Left ventricle myocardium inferior (tissue), 1 donor: ENCODE measurements around the gene NUCKS1. TPM values are rescaled to one million over a fixed set of nuclear protein-coding genes. Genes with fewer than 3 reads are reported as not detected.
A peak's percentile ranks its signal among the peaks of the same experiment; 100 is the strongest.

Experiments
- DNase-seq: peaks from one replicate; pipeline ENCODE4 v3.0.0-alpha.2; 2020
- H3K27ac ChIP-seq: fragments of 200-600 bp; replicated peaks from 2 replicates; pipeline ENCODE4 v1.8.0; 2021
- H3K27me3 ChIP-seq: fragments of 200-600 bp; 2 replicates; pipeline ENCODE4 v1.8.0; 2021; ENCODE audit warnings: low read depth
- H3K36me3 ChIP-seq: fragments of 200-600 bp; 2 replicates; pipeline ENCODE4 v1.8.0; 2021
- H3K4me1 ChIP-seq: fragments of 200-600 bp; 2 replicates; pipeline ENCODE4 v1.8.0; 2021
- H3K4me3 ChIP-seq: fragments of 200-600 bp; 2 replicates; pipeline ENCODE4 v1.8.0; 2021; ENCODE audit warnings: mild to moderate bottlenecking, moderate library complexity
- H3K9me3 ChIP-seq: fragments of 200-600 bp; replicated peaks from 2 replicates; pipeline ENCODE4 v1.8.0; 2021
- intact Hi-C: fragments of 100-400 bp; cut with micrococcal nuclease; formaldehyde crosslinking; loops from one replicate; pipeline ENCODE4 v1.11.0; 2022
- long read RNA-seq: library from polyadenylated mRNA; unstranded; transcript quantifications from one replicate; pipeline ENCODE4 v2.0.0, GENCODE V29; 2021
- total RNA-seq: library from RNA; stranded (reverse); fragmentation: NEBNext Ultra II Directional; extraction: Animal tissue kit (Norgen Biotek cat#: 25700); gene quantifications from one replicate; pipeline ENCODE4 v1.2.1, GENCODE V29; 2021
- TF ChIP-seq, protein P1 (sequence below): fragments of 200-600 bp; IDR thresholded peaks from 2 replicates; pipeline ENCODE4 v1.8.0; 2021; ENCODE audit warnings: antibody characterized with exemption, mild to moderate bottlenecking, borderline replicate concordance
- donor health status: DM: no; HTN: yes; CAD: no; lungs with severe emphysema.

Gene NUCKS1, protein sequence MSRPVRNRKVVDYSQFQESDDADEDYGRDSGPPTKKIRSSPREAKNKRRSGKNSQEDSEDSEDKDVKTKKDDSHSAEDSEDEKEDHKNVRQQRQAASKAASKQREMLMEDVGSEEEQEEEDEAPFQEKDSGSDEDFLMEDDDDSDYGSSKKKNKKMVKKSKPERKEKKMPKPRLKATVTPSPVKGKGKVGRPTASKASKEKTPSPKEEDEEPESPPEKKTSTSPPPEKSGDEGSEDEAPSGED
- 217 TPM for total RNA-seq
- long read RNA-seq, full-length matches to known transcripts, result 1 of 55 reads
- long read RNA-seq, partial matches to known transcripts, result 3 of 55 reads
- long read RNA-seq, other reads (novel, unspliced or antisense), result 51 of 55 reads

DNA sequence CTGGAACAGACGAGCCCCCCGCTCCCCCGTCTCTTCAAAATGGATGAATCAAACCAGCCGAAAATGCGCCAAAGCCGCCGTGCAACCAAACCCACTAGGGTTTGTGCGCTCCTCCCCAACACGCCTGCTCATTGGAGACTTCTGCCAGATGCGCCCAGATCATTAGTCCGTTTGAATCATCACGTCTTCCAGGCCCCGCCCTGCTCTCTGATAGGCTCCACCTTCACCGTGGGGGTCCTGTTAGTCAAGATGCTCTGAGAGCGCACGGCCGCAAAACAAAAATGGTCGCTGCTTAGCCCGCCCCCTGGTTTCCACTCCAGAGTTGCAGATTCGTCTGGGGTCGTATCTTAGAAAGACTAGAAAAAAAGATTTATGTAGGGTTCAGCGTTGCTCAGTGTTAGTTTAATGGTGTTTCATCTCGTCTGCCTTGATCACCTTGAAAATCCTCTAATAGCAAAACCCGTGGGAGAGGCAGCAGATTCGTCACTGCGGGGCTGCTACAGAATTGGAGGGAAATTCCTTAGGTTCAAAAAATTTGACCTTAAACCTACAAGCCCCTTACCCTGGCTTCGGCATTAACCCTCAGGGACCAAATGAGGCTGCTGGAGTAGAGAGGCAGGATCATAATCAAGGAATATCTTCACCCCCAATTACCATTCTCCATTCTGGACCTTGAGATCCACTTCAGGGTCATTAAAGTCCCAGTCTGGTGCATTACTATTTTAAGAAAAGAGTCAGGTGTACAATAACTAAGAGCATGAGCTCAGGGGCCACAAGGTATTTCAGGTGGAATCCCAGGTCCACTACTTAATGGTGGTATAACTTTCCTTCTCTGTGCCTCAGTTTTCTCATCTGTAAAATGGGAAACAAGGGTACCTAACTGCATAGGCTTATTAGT, at the start of gene NUCKS1:
Gene NUCKS1 (minus strand): TSS at position 45 of the 898 bp plus-strand sequence. CDS start 209 bp downstream, outside the sequence.
- TF ChIP-seq, protein P1, sequence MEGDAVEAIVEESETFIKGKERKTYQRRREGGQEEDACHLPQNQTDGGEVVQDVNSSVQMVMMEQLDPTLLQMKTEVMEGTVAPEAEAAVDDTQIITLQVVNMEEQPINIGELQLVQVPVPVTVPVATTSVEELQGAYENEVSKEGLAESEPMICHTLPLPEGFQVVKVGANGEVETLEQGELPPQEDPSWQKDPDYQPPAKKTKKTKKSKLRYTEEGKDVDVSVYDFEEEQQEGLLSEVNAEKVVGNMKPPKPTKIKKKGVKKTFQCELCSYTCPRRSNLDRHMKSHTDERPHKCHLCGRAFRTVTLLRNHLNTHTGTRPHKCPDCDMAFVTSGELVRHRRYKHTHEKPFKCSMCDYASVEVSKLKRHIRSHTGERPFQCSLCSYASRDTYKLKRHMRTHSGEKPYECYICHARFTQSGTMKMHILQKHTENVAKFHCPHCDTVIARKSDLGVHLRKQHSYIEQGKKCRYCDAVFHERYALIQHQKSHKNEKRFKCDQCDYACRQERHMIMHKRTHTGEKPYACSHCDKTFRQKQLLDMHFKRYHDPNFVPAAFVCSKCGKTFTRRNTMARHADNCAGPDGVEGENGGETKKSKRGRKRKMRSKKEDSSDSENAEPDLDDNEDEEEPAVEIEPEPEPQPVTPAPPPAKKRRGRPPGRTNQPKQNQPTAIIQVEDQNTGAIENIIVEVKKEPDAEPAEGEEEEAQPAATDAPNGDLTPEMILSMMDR, result peak; percentile 53
- Histone ChIP-seq H3K9me3 (no peaks in the 10 kb centered on the region), H3K36me3 (no peaks in the 10 kb centered on the region), H3K27ac (peak within 1 kb of the TSS; percentile 98), H3K4me3 (peak within 1 kb of the TSS; percentile 82), H3K4me1 (peaks cover 36% of the 10 kb centered on the region), H3K27me3 (no peaks in the 10 kb centered on the region)
- intact Hi-C loops, result no loop called here
- peak; percentile 98 for DNase-seq

DNA sequence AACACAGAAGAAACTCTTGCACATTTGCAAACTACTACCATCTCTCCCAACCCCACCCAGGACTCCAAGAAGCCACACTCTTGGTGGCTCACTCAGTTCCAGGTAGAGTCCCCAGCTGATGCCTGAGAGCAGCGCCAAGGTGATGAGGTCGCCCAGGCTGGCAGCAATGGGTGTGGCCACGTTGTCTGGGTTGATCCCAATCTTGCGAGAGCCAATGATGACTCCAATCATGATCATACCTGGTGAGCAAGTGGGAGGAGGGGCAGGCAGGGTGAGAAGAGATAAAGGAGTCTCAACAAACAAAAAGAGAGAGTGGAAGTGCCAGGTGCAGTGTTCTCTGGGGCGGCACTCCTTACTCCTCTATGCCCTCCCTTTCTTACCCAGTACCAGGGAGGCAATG, 48.6 kb upstream of the NUCKS1 start:
- TF ChIP-seq, protein P1, result no peak
- Histone ChIP-seq H3K4me3 (no peak overlapping the region), H3K27ac (peak overlapping the region; percentile 41), H3K27me3 (no peaks in the 10 kb centered on the region), H3K4me1 (peaks cover 72% of the 10 kb centered on the region), H3K9me3 (no peaks in the 10 kb centered on the region), H3K36me3 (peaks cover 80% of the 10 kb centered on the region)
- intact Hi-C loops, result loop anchor here (5.0 kb wide), 1 partner anchor 169 kb away; no protein-coding TSS in a partner anchor
- no peak for DNase-seq

DNA sequence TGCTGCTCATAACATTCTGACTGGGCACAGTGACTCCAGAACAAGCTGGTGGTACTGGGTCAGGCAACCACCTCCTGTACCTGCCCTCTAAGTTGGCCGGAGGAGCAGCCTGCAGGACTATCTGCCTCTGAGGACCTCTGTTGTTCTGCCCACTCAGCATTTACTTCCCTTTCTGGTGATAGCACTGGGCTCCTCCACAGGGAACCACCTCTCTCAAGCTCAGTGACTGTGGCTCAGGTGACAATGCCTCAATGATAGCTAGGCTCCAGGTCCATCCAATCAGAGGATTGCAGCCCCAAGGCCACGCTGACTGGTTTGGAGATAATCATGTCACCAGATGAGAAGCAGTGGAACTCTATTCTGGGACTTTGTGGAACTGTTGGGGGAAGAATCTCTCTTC, 47.2 kb upstream of the NUCKS1 start:
- H3K9me3 ChIP-seq, result no peaks in the 10 kb centered on the region
- TF ChIP-seq, protein P1, result no peak
- DNase-seq, result no peak
- H3K27ac ChIP-seq, result peak overlapping the region; percentile 41
- no peaks in the 10 kb centered on the region for H3K27me3 ChIP-seq
- intact Hi-C loops, result loop anchor here (5.0 kb wide), 1 partner anchor 170 kb away; no protein-coding TSS in a partner anchor
- H3K4me1 ChIP-seq, result peaks cover 66% of the 10 kb centered on the region
- H3K36me3 ChIP-seq, result peaks cover 92% of the 10 kb centered on the region
- no peak overlapping the region for H3K4me3 ChIP-seq

GRCh38 chr1:205794011-205794730, 44.2 kb upstream of the NUCKS1 start:
- Histone ChIP-seq H3K27ac (peak overlapping the region; percentile 16), H3K9me3 (no peaks in the 10 kb centered on the region), H3K4me1 (peaks cover 37% of the 10 kb centered on the region), H3K27me3 (no peaks in the 10 kb centered on the region), H3K4me3 (no peak overlapping the region), H3K36me3 (peaks cover 92% of the 10 kb centered on the region)
- intact Hi-C loops, result loop anchor here (5.0 kb wide), 1 partner anchor 183 kb away; no protein-coding TSS in a partner anchor
- no peak for DNase-seq
- TF ChIP-seq, protein P1, result no peak
